HUES48 (cell line): Measurements from ENCODE around the gene TP53TG3C.
"Not testable (repeated sequence)": the region's sequence is repeated elsewhere in the genome, so short reads cannot be mapped to it uniquely, and the experiment has no call there.

Experiments
- H3K27ac ChIP-seq: one replicate; pipeline ENCODE4 v1.7.0; 2013; ENCODE audit warnings: low read depth, low read length, inconsistent platforms
- H3K27me3 ChIP-seq: 2 replicates; pipeline ENCODE4 v1.6.1; 2013; ENCODE audit warnings: mild to moderate bottlenecking, low read length; ENCODE audit not compliant: control insufficient read depth, insufficient read depth
- H3K36me3 ChIP-seq: 2 replicates; pipeline ENCODE4 v1.6.1; 2013; ENCODE audit warnings: low read length; ENCODE audit not compliant: control insufficient read depth, insufficient read depth
- H3K4me1 ChIP-seq: 2 replicates; pipeline ENCODE4 v1.6.1; 2013; ENCODE audit warnings: mild to moderate bottlenecking, low read length; ENCODE audit not compliant: control insufficient read depth, insufficient read depth
- H3K4me3 ChIP-seq: 2 replicates; pipeline ENCODE4 v1.5.1; 2013; ENCODE audit warnings: mild to moderate bottlenecking, low read depth, low read length
- H3K9ac ChIP-seq: 2 replicates; pipeline ENCODE4 v1.6.1; 2013; ENCODE audit warnings: mild to moderate bottlenecking, low read depth, low read length, moderate library complexity
- H3K9me3 ChIP-seq: 2 replicates; pipeline ENCODE4 v1.6.1; 2013; ENCODE audit warnings: low read length; ENCODE audit not compliant: control insufficient read depth, insufficient read depth

The TP53TG3C gene

GRCh38 chr16:33193926-33194325 lies at the start of gene TP53TG3C:
TSS of gene TP53TG3C (plus strand) at chr16:33194226. CDS start at chr16:33194294, 68 bp downstream.
- not testable (repeated sequence) for H3K4me3 ChIP-seq, H3K9ac ChIP-seq, H3K27ac ChIP-seq, H3K9me3 ChIP-seq, H3K27me3 ChIP-seq, H3K4me1 ChIP-seq, H3K36me3 ChIP-seq
